Omental fat pad (tissue), 4 donors: ENCODE measurements around the gene NOL4L. TPM values are rescaled to one million over a fixed set of nuclear protein-coding genes. Genes with fewer than 3 reads are reported as not detected.

Experiments used
- ATAC-seq: fragments of 150-250 bp; one replicate; pipeline ENCODE4 v1.9.1; 2016; ENCODE audit warnings: mild to moderate bottlenecking, moderate library complexity; ENCODE audit not compliant: low FRiP score
- DNase-seq: peaks from one replicate; pipeline ENCODE4 v3.0.0-alpha.2; 2019; ENCODE audit warnings: low spot score
- CTCF ChIP-seq, 3 donors: fragments of 450-650 bp; IDR thresholded peaks; one replicate each; pipeline ENCODE4 v1.5.1; 2016 to 2017; ENCODE audit warnings: antibody characterized with exemption in 3 of 3, mild to moderate bottlenecking in 3 of 3, moderate library complexity in 2 of 3
- total RNA-seq, 4 donors: library from RNA; depleted of rRNA; stranded (reverse); fragments of >200 nt; gene quantifications; one replicate each; pipeline ENCODE4 v1.1.0, GENCODE V29; 2016

The NOL4L gene
- total RNA-seq, 4 donors from 2014 or later, result 6.8 to 15.3 (median 13.6) TPM

- ATAC-seq, result no peak
These were observed 25.3 kb downstream of the NOL4L start for GRCh38 chr20:32559753-32560380.

GRCh38 chr20:32559205-32559752 is 25.9 kb downstream of the NOL4L start:
- ATAC-seq, result no peak
- no peak for DNase-seq
- no peak for TF ChIP-seq CTCF (IDR thresholded peaks at IDR 0.05)

More at GRCh38 chr20:32559753-32560380, 25.3 kb downstream of the NOL4L start:
- no peak for TF ChIP-seq CTCF (IDR thresholded peaks at IDR 0.05)
- no peak for DNase-seq

GRCh38 chr20:32558526-32558925 is 26.6 kb downstream of the NOL4L start:
- ATAC-seq, result no peak
- TF ChIP-seq CTCF (IDR thresholded peaks at IDR 0.05), result no peak

GRCh38 chr20:32557319-32557718 is 27.8 kb downstream of the NOL4L start:
- no peak for TF ChIP-seq CTCF (IDR thresholded peaks at IDR 0.05)
- ATAC-seq (no peak), DNase-seq (no peak)

More at GRCh38 chr20:32558526-32558925, 26.6 kb downstream of the NOL4L start:
- DNase-seq, result no peak

GRCh38 chr20:32556312-32557184 is 28.6 kb downstream of the NOL4L start:
- ATAC-seq (no peak), DNase-seq (no peak)
- no peak for TF ChIP-seq CTCF (IDR thresholded peaks at IDR 0.05)

- DNase-seq, result no peak
- no peak for ATAC-seq
- no peak for TF ChIP-seq CTCF (IDR thresholded peaks at IDR 0.05)
These were observed 29.5 kb downstream of the NOL4L start for GRCh38 chr20:32555584-32555983.
